ENCODE results near the gene IFI6.

GRCh38 chr1:27669876-27670275 is 2.1 kb downstream of the IFI6 start:
- TF ChIP-seq POLR2AphosphoS5 (IDR thresholded peaks at IDR 0.05): no peak
- no peak for TF ChIP-seq POLR2A (IDR thresholded peaks at IDR 0.05)
- TF ChIP-seq CTCF (IDR thresholded peaks at IDR 0.05): no peak

Measured in sigmoid colon (tissue), 4 donors.